H9 (cell line): Measurements from ENCODE around the gene RAB11FIP4. TPM values are rescaled to one million over a fixed set of nuclear protein-coding genes. Genes with fewer than 3 reads are reported as not detected.

Experiments used
- DNase-seq: peaks from one replicate; pipeline ENCODE4 v3.0.0-alpha.2; 2017
- H2AFZ ChIP-seq: one replicate; pipeline ENCODE4 v1.6.1; 2013; ENCODE audit warnings: mild to moderate bottlenecking, low read length, control low read depth, moderate library complexity
- H2AK5ac ChIP-seq: 2 replicates; pipeline ENCODE4 v1.6.1; 2013; ENCODE audit warnings: low read length, control low read depth, mixed read lengths; ENCODE audit not compliant: insufficient read length
- H2BK120ac ChIP-seq: one replicate; pipeline ENCODE4 v1.6.1; 2013; ENCODE audit warnings: low read depth, mild to moderate bottlenecking, low read length, control low read depth, inconsistent platforms; ENCODE audit not compliant: poor library complexity, severe bottlenecking
- H2BK12ac ChIP-seq: 2 replicates; pipeline ENCODE4 v1.6.1; 2013; ENCODE audit warnings: low read length, control low read depth, mixed read lengths, low read depth; ENCODE audit not compliant: insufficient read length
- H2BK15ac ChIP-seq: 2 replicates; pipeline ENCODE4 v1.6.1; 2013; ENCODE audit warnings: low read depth, low read length, control low read depth
- H2BK20ac ChIP-seq: one replicate; pipeline ENCODE4 v1.6.1; 2013; ENCODE audit warnings: low read depth, mild to moderate bottlenecking, low read length, control low read depth, inconsistent platforms; ENCODE audit not compliant: poor library complexity, severe bottlenecking
- H2BK5ac ChIP-seq: 2 replicates; pipeline ENCODE4 v1.6.1; 2013; ENCODE audit warnings: low read length, control low read depth, mixed read lengths; ENCODE audit not compliant: insufficient read length
- H3K14ac ChIP-seq: 2 replicates; pipeline ENCODE4 v1.6.1; 2013; ENCODE audit warnings: low read length, control low read depth; ENCODE audit not compliant: insufficient read depth
- H3K18ac ChIP-seq: 2 replicates; pipeline ENCODE4 v1.6.1; 2013; ENCODE audit warnings: low read depth, mild to moderate bottlenecking, mixed read lengths, low read length, control low read depth; ENCODE audit not compliant: insufficient read length
- H3K23ac ChIP-seq: 2 replicates; pipeline ENCODE4 v1.6.1; 2013; ENCODE audit warnings: low read length, control low read depth, mixed read lengths, low read depth; ENCODE audit not compliant: insufficient read length
- H3K23me2 ChIP-seq: 2 replicates; pipeline ENCODE4 v1.6.1; 2013; ENCODE audit warnings: low read depth, mild to moderate bottlenecking, mixed read lengths, low read length, control low read depth; ENCODE audit not compliant: insufficient read length, poor library complexity, severe bottlenecking
- H3K27ac ChIP-seq: 2 replicates; pipeline ENCODE4 v1.5.1; 2013; ENCODE audit warnings: low read length, control low read depth, mixed read lengths, low read depth; ENCODE audit not compliant: insufficient read length
- H3K27me3 ChIP-seq: 2 replicates; pipeline ENCODE4 v1.6.1; 2013; ENCODE audit warnings: low read length, control low read depth, inconsistent platforms; ENCODE audit not compliant: insufficient read depth
- H3K4ac ChIP-seq: 2 replicates; pipeline ENCODE4 v1.6.1; 2013; ENCODE audit warnings: low read depth, mild to moderate bottlenecking, control low read depth, inconsistent platforms, low read length, moderate library complexity
- H3K4me1 ChIP-seq: 2 replicates; pipeline ENCODE4 v1.6.1; 2013; ENCODE audit warnings: low read length, control low read depth, inconsistent platforms; ENCODE audit not compliant: insufficient read depth
- H3K4me2 ChIP-seq: 2 replicates; pipeline ENCODE4 v1.6.1; 2013; ENCODE audit warnings: low read length, control low read depth, mixed read lengths; ENCODE audit not compliant: insufficient read length, insufficient read depth
- H3K56ac ChIP-seq: 2 replicates; pipeline ENCODE4 v1.6.1; 2013; ENCODE audit warnings: low read depth, mild to moderate bottlenecking, mixed read lengths, low read length, control low read depth; ENCODE audit not compliant: insufficient read length
- H3K79me1 ChIP-seq: 2 replicates; pipeline ENCODE4 v1.6.1; 2013; ENCODE audit warnings: low read depth, mild to moderate bottlenecking, moderate library complexity, low read length, control low read depth, inconsistent platforms; ENCODE audit not compliant: insufficient read depth, poor library complexity, severe bottlenecking
- H3K79me2 ChIP-seq: 2 replicates; pipeline ENCODE4 v1.6.1; 2013; ENCODE audit warnings: low read length, control low read depth, inconsistent platforms; ENCODE audit not compliant: insufficient read depth
- H3K9ac ChIP-seq: 2 replicates; pipeline ENCODE4 v1.6.1; 2013; ENCODE audit warnings: low read length, control low read depth, mixed read lengths; ENCODE audit not compliant: insufficient read length; ENCODE audit errors: extremely low read depth
- H3K9me3 ChIP-seq: one replicate; pipeline ENCODE4 v1.6.1; 2013; ENCODE audit warnings: low read depth, low read length, inconsistent platforms; ENCODE audit not compliant: control insufficient read depth
- H3T11ph ChIP-seq: one replicate; pipeline ENCODE4 v1.6.1; 2013; ENCODE audit warnings: mild to moderate bottlenecking, low read length, control low read depth, inconsistent platforms
- H4K20me1 ChIP-seq: one replicate; pipeline ENCODE4 v1.6.1; 2013; ENCODE audit not compliant: control insufficient read depth, insufficient read length, insufficient read depth
- H4K5ac ChIP-seq: 2 replicates; pipeline ENCODE4 v1.6.1; 2013; ENCODE audit warnings: low read depth, mild to moderate bottlenecking, mixed read lengths, low read length, control low read depth; ENCODE audit not compliant: insufficient read length
- H4K8ac ChIP-seq: replicated peaks from 2 replicates; pipeline ENCODE4 v1.6.1; 2013; ENCODE audit warnings: low read length, control low read depth, mixed read lengths, low read depth; ENCODE audit not compliant: insufficient read length
- H4K91ac ChIP-seq: 2 replicates; pipeline ENCODE4 v1.6.1; 2013; ENCODE audit warnings: low read depth, mild to moderate bottlenecking, moderate library complexity, mixed read lengths, low read length, control low read depth; ENCODE audit not compliant: insufficient read length
- H3K27ac Mint-ChIP-seq, 3 experiments: 2 replicates in 2 of 3; 3 replicates in 1 of 3; pipeline ENCODE4 v1.8.0; 2020 to 2021; ENCODE audit warnings: mixed read lengths in 3 of 3, mild to moderate bottlenecking in 1 of 3, moderate library complexity in 1 of 3
- H3K27me3 Mint-ChIP-seq: 2 replicates; pipeline ENCODE4 v1.8.0; 2021; ENCODE audit warnings: low read depth, mild to moderate bottlenecking, moderate library complexity, mixed read lengths
- H3K36me3 Mint-ChIP-seq, 3 experiments: 2 replicates in 2 of 3; 3 replicates in 1 of 3; pipeline ENCODE4 v1.8.0; 2020 to 2021; ENCODE audit warnings: low read depth in 3 of 3, mixed read lengths in 3 of 3; ENCODE audit not compliant: insufficient read depth in 1 of 3
- H3K4me1 Mint-ChIP-seq, 2 experiments: 2 replicates each; pipeline ENCODE4 v1.8.0; 2020; ENCODE audit warnings: mixed read lengths in 2 of 2
- H3K4me3 Mint-ChIP-seq, 2 experiments: 2 replicates in 1 of 2; 3 replicates in 1 of 2; pipeline ENCODE4 v1.8.0; 2020 to 2021; ENCODE audit warnings: mild to moderate bottlenecking in 2 of 2, mixed read lengths in 2 of 2, moderate library complexity in 1 of 2
- H3K9me3 Mint-ChIP-seq, 2 experiments: 2 replicates in 1 of 2; 3 replicates in 1 of 2; pipeline ENCODE4 v1.8.0; 2020; ENCODE audit warnings: mild to moderate bottlenecking in 2 of 2, mixed read lengths in 2 of 2, moderate library complexity in 1 of 2
- CTCF ChIP-seq: fragments of 200-600 bp; sonication (generic); conservative IDR thresholded peaks from 3 replicates; pipeline ENCODE4 v1.8.0; 2021; ENCODE audit warnings: antibody characterized with exemption, mild to moderate bottlenecking
- WGBS: extraction: QIAGEN DNeasy Blood & Tissue Kit; methylation state at CpG from one replicate; pipeline ENCODE4 v1.1.7; 2013; ENCODE audit warnings: missing lambda C conversion rate, low lambda C conversion rate, mixed read lengths; ENCODE audit not compliant: insufficient read length; ENCODE audit errors: extremely low coverage; 5-methylcytosine and 5-hydroxymethylcytosine counted together
- total RNA-seq: library from RNA; stranded (reverse); gene quantifications from 2 replicates; pipeline ENCODE4 v1.2.1, GENCODE V29; 2021

The RAB11FIP4 gene
- total RNA-seq, 1 experiment from 2014 or later, result 25.7 TPM

- no peak overlapping the region for H2AK5ac ChIP-seq
- H3T11ph ChIP-seq, result no peak overlapping the region
- 0 out of 5 replicates have a peak, but pooled peaks cover 0 to 3% of the 10 kb centered on the region in 2 experiments for H3K9me3 Mint-ChIP-seq
- H3K23ac ChIP-seq, result no peak overlapping the region
- H3K4me1 ChIP-seq, result no peaks in the 10 kb centered on the region
- H3K79me2 ChIP-seq, result no peaks in the 10 kb centered on the region
- no peaks in the 10 kb centered on the region for H3K27me3 ChIP-seq
- no peak overlapping the region for H4K8ac ChIP-seq
- H3K23me2 ChIP-seq, result no peaks in the 10 kb centered on the region
- no peak overlapping the region for H2BK5ac ChIP-seq
- no peak overlapping the region for H3K9ac ChIP-seq
- H3K4ac ChIP-seq, result no peak overlapping the region
- no peak overlapping the region for H3K18ac ChIP-seq
- H3K56ac ChIP-seq, result no peak overlapping the region
- H3K4me1 Mint-ChIP-seq, result peaks cover 14 to 19% of the 10 kb centered on the region in 2 experiments
- H2BK120ac ChIP-seq, result no peak overlapping the region
- no CpG with 5 or more reads among the region's 5 CpGs for WGBS
- no peak for TF ChIP-seq CTCF
- no peak overlapping the region for H3K14ac ChIP-seq
- no peak overlapping the region for H3K4me2 ChIP-seq
- H2AFZ ChIP-seq, result no peak overlapping the region
- no peak overlapping the region for H2BK12ac ChIP-seq
- H2BK15ac ChIP-seq, result no peak overlapping the region
- no peak overlapping the region for H2BK20ac ChIP-seq
- DNase-seq, result peak; percentile 28
- no peak overlapping the region for H3K27ac ChIP-seq
- no peak overlapping the region for H4K5ac ChIP-seq
- no peaks in the 10 kb centered on the region for H3K9me3 ChIP-seq
- no peak overlapping the region for H4K91ac ChIP-seq
- H4K20me1 ChIP-seq, result no peaks in the 10 kb centered on the region
- no peaks in the 10 kb centered on the region for H3K79me1 ChIP-seq
- H3K27ac Mint-ChIP-seq, result no peak overlapping the region
- peaks cover 4 to 10% (median 9%) of the 10 kb centered on the region in 3 experiments; a peak in 6 of 7 replicates for H3K36me3 Mint-ChIP-seq
- H3K4me3 Mint-ChIP-seq, result no peak overlapping the region
- no peaks in the 10 kb centered on the region; the same call in none of the 2 replicates for H3K27me3 Mint-ChIP-seq
Observed at GRCh38 chr17:31536451-31536850, 145.0 kb downstream of the RAB11FIP4 start.
